ENCODE measurements around the gene GNAQ.

Gene GNAQ

DNA sequence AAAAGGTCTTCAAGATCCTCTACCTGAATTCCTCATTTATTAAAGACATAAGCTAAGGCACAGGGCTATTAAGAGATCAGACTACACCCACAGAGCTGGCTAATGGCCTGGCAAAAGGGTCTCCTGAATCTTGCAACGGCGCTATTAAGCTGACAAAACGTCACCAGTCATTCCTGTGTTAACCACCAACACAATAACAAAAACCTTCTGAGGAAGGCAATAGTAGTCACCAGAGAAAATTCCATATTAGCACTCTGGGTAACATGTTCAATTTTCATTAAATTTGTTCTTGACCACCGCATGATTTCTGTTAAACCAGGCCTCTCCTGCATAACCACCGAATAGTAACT is 77.0 kb downstream of the GNAQ start:
- H3K4me3 ChIP-seq (ENCODE audit: low read depth, low read length), result no peak overlapping the region
- TF ChIP-seq, protein P1, sequence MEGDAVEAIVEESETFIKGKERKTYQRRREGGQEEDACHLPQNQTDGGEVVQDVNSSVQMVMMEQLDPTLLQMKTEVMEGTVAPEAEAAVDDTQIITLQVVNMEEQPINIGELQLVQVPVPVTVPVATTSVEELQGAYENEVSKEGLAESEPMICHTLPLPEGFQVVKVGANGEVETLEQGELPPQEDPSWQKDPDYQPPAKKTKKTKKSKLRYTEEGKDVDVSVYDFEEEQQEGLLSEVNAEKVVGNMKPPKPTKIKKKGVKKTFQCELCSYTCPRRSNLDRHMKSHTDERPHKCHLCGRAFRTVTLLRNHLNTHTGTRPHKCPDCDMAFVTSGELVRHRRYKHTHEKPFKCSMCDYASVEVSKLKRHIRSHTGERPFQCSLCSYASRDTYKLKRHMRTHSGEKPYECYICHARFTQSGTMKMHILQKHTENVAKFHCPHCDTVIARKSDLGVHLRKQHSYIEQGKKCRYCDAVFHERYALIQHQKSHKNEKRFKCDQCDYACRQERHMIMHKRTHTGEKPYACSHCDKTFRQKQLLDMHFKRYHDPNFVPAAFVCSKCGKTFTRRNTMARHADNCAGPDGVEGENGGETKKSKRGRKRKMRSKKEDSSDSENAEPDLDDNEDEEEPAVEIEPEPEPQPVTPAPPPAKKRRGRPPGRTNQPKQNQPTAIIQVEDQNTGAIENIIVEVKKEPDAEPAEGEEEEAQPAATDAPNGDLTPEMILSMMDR (IDR thresholded peaks at IDR 0.05; ENCODE audit: borderline replicate concordance, insufficient read depth, low read depth, low read length), result no peak

DNA sequence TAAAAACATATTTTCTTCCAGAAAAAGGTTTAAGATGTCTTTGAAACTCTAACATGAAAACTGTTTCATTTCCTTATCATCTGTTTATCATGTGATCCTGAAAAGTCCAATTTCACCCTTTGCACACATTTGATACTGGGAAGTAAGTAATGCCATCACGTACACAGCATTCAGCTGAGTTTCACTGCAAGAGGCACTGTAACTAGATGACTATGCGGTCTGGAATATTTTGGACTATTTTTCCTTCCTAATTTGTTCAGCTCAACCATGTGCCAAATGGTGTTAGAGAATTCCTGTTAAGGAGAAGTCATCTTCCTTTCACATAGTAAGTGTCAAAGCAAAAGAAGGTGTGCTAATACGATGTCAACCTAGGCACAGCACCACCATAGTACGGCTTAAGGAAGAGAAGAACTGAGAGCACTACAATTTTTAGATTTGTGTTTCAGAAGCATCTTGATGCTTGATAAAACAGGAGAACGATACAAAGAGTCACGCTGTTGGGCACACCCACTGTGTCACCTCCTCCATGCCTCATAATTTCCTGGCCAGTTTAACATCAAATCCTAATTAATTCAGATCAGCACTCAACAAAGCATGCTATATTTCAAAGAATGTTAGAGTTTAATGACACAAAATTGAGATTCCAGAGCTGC is 77.5 kb downstream of the GNAQ start:
- TF ChIP-seq, protein P1 (IDR thresholded peaks at IDR 0.05; ENCODE audit: borderline replicate concordance, insufficient read depth, low read depth, low read length), result no peak
- no peak overlapping the region for H3K4me3 ChIP-seq (ENCODE audit: low read depth, low read length)

DNA sequence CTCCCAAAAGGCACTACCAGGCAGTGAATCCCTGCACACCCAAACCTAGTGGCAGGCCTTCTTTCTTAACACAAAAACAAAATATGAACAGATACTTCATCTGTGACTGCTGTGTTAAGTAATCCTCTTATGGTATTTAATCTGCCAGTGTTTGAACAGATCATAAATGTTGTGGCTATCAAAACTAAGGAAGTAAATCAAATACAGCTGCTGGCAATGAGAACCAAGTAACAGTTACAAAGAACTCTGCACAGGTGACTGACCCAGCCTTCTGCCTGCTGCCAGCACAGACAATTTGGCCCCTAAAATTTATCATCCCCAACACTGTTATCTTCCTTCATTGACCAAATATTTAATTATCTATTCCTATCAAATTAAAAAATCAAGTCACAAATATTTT is 78.0 kb downstream of the GNAQ start:
- TF ChIP-seq, protein P1 (IDR thresholded peaks at IDR 0.05; ENCODE audit: borderline replicate concordance, insufficient read depth, low read depth, low read length), result no peak
- H3K4me3 ChIP-seq (ENCODE audit: low read depth, low read length), result no peak overlapping the region

DNA sequence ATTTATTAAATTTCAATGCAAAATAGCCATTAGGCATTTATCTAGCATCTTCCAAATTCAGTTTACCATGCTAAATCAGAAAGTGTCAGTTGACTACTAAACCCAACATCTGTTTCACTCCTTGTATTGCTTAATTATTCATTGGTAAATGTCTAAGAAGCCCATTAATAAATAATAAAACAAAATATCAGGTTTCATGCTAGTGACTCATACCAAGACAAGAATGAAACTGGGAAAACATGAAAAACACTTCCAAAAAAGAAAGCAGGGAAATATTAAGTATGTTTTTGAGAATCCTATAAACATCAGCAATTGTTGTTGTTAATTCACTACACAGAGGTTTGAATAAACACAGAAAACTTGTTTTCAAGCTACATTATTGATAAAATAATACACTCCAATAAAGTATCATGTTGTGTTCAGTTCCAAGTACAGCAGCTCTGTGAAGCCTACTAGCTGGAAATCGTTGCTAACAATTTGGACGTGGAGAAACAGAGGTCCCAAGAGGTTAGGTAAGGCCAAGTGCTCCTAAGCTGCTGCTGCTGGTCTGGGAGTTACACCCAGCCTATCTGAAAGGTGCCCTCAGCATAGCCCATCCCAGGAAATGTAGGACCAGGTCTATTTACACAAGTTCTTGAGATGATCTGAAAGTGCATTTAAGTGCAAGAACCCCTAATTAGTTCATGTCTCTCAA is 78.8 kb downstream of the GNAQ start:
- H3K4me3 ChIP-seq (ENCODE audit: low read depth, low read length), result no peak overlapping the region
- TF ChIP-seq, protein P1 (IDR thresholded peaks at IDR 0.05; ENCODE audit: borderline replicate concordance, insufficient read depth, low read depth, low read length), result no peak

DNA sequence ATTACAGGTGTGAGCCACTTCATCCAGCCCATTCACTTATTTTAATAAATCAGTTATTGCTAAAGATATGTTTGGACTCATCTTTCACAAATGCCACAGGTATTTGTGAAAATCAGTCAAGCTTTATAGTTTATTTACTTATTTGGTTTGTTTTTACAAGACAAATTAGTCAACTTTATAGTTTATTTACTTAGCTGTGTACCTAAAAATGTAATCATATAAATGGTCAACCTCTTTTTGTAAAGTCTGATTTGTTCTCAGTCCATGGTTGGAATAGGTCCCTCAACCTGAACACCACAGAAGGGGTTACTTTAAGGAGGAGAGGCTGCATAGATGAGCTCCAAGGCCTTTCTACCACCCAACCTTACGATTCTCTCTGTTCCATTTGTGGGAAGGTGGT is 80.2 kb downstream of the GNAQ start:
- no peak overlapping the region for H3K4me3 ChIP-seq (ENCODE audit: low read depth, low read length)
- TF ChIP-seq, protein P1 (IDR thresholded peaks at IDR 0.05; ENCODE audit: borderline replicate concordance, insufficient read depth, low read depth, low read length), result no peak

DNA sequence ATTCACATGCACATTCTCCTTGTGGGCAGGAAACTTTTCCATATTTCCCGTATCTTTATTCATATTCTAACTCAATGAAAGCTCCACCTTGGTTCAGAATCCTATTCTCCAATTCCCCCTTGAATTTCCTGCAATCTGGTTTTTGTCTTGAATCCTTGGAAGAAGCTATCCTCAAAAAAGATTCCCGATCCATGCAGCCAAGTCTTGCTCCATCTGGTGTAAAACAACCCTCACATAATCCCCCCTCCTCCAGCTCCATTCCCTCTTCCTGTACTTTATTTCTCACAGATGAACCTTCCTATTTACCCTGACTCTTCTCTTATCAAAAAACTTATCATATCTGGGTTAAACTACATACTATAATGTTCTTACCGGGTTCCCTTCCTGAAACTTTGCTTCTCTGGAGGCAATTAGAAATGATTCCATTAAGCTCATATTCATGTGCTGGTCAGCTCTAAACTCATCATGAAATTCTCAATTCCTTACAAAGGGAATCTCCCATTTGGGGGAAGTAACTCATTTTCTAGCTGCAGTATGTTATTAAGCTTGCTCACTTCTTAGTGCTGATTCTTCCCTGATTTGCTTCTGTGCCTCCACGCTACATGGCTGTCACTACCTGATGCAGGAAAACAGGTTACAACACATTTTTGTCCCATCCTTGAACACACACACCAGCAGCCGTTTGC is 81.7 kb downstream of the GNAQ start:
- no peak overlapping the region for H3K4me3 ChIP-seq (ENCODE audit: low read depth, low read length)
- TF ChIP-seq, protein P1 (IDR thresholded peaks at IDR 0.05; ENCODE audit: borderline replicate concordance, insufficient read depth, low read depth, low read length), result no peak

Measured in GM12875 (cell line).